GM12878 (cell line): ENCODE results near the gene SH3BP1. TPM values are rescaled to one million over a fixed set of nuclear protein-coding genes. Genes with fewer than 3 reads are reported as not detected.
A peak's percentile ranks its signal among the peaks of the same experiment; 100 is the strongest.

ENCODE experiments used
- BHLHE40 ChIP-seq, 2 experiments: fragments of 450-650 bp in 1 of 2; IDR thresholded peaks; 2 replicates each; pipeline ENCODE4 v1.6.1; 2011 to 2017; ENCODE audit warnings: low read depth in 2 of 2, borderline replicate concordance in 1 of 2, improper control_type of control experiment in 1 of 2, low read length in 1 of 2, mild to moderate bottlenecking in 1 of 2
- CBX3 ChIP-seq: fragments of 200-600 bp; sonication (generic); IDR thresholded peaks from 2 replicates; pipeline ENCODE4 v1.6.1; 2016; ENCODE audit warnings: low read depth, borderline replicate concordance
- EP300 ChIP-seq, 2 experiments: fragments of 150-350 bp in 1 of 2; IDR thresholded peaks; 2 replicates each; pipeline ENCODE4 v1.6.1; 2011 to 2012; ENCODE audit warnings: low read depth in 2 of 2, low read length in 2 of 2, borderline replicate concordance in 1 of 2, improper control_type of control experiment in 1 of 2, inconsistent platforms in 1 of 2; ENCODE audit not compliant: control insufficient read depth in 1 of 2
- ETV6 ChIP-seq, 2 experiments: fragments of 450-650 bp in 1 of 2; IDR thresholded peaks in 1 of 2; conservative IDR thresholded peaks in 1 of 2; 2 replicates each; pipeline ENCODE4 v1.6.1; 2014; ENCODE audit warnings: antibody characterized with exemption in 1 of 2, borderline replicate concordance in 1 of 2, low read depth in 1 of 2, mild to moderate bottlenecking in 1 of 2, moderate library complexity in 1 of 2
- EZH2 ChIP-seq: IDR thresholded peaks from 2 replicates; pipeline ENCODE4 v1.6.1; 2012; ENCODE audit warnings: low read depth, mild to moderate bottlenecking, control low read depth, inconsistent platforms, low read length, borderline replicate concordance; ENCODE audit not compliant: control insufficient read depth
- FOXM1 ChIP-seq: IDR thresholded peaks from 2 replicates; pipeline ENCODE4 v1.6.1; 2012; ENCODE audit warnings: low read depth, mild to moderate bottlenecking, inconsistent platforms, low read length, moderate library complexity
- IRF3 ChIP-seq: fragments of 450-650 bp; IDR thresholded peaks from 2 replicates; pipeline ENCODE4 v1.6.1; 2014; ENCODE audit warnings: mild to moderate bottlenecking
- MEF2B ChIP-seq: fragments of 450-650 bp; IDR thresholded peaks from 2 replicates; pipeline ENCODE4 v1.6.1; 2018; ENCODE audit warnings: mild to moderate bottlenecking, moderate library complexity; ENCODE audit not compliant: partially characterized antibody, poor library complexity, severe bottlenecking
- NFYA ChIP-seq: IDR thresholded peaks from 2 replicates; pipeline ENCODE4 v1.6.1; 2011; ENCODE audit warnings: low read depth, mild to moderate bottlenecking, low read length, improper control_type of control experiment, borderline replicate concordance
- NFYB ChIP-seq: IDR thresholded peaks from 2 replicates; pipeline ENCODE4 v1.6.1; 2011; ENCODE audit warnings: low read depth, mild to moderate bottlenecking, low read length, improper control_type of control experiment, moderate library complexity; ENCODE audit not compliant: insufficient read depth
- PKNOX1 ChIP-seq: fragments of 450-650 bp; IDR thresholded peaks from 2 replicates; pipeline ENCODE4 v1.6.1; 2016; ENCODE audit warnings: mild to moderate bottlenecking
- RAD21 ChIP-seq: IDR thresholded peaks from 2 replicates; pipeline ENCODE4 v1.6.1; 2011; ENCODE audit warnings: mild to moderate bottlenecking, low read depth, low read length, moderate library complexity; ENCODE audit not compliant: insufficient read depth
- RB1 ChIP-seq: fragments of 450-650 bp; formaldehyde crosslinking; IDR thresholded peaks from 2 replicates; pipeline ENCODE4 v1.6.1; 2017; ENCODE audit warnings: mild to moderate bottlenecking, borderline replicate concordance
- RUNX3 ChIP-seq: IDR thresholded peaks from 2 replicates; pipeline ENCODE4 v1.6.1; 2012; ENCODE audit warnings: low read length, inconsistent platforms
- SMAD1 ChIP-seq: fragments of 450-650 bp; IDR thresholded peaks from 2 replicates; pipeline ENCODE4 v1.6.1; 2018; ENCODE audit warnings: mild to moderate bottlenecking, low read depth; ENCODE audit not compliant: partially characterized antibody
- SMC3 ChIP-seq: IDR thresholded peaks from 2 replicates; pipeline ENCODE4 v1.6.1; 2011; ENCODE audit warnings: low read length, improper control_type of control experiment, borderline replicate concordance
- SPI1 ChIP-seq: IDR thresholded peaks from 2 replicates; pipeline ENCODE4 v1.6.1; 2011; ENCODE audit warnings: low read depth, mild to moderate bottlenecking, low read length, moderate library complexity, borderline replicate concordance; ENCODE audit not compliant: insufficient read depth
- STAT1 ChIP-seq: fragments of 450-650 bp; conservative IDR thresholded peaks from 2 replicates; pipeline ENCODE4 v1.6.1; 2014; ENCODE audit warnings: antibody characterized with exemption, mild to moderate bottlenecking
- TCF3 ChIP-seq: IDR thresholded peaks from 2 replicates; pipeline ENCODE4 v1.6.1; 2012; ENCODE audit warnings: low read depth, mild to moderate bottlenecking, low read length, borderline replicate concordance; ENCODE audit not compliant: insufficient read depth
- ZSCAN29 ChIP-seq: fragments of 450-650 bp; IDR thresholded peaks from 2 replicates; pipeline ENCODE4 v1.6.1; 2017; ENCODE audit warnings: mild to moderate bottlenecking, moderate library complexity
- polyA plus RNA-seq, 11 experiments: library from polyadenylated mRNA; depleted of rRNA in 4 of 11; unstranded in 6 of 11; stranded (reverse) in 5 of 11; fragments of >200 nt; fragmentation: Nextera tagmentation in 4 of 11; fragmentation: Illumina TruSeq in 1 of 11; extraction: Ambion mirVana in 4 of 11; extraction: Trizol in 1 of 11; gene quantifications; 1 replicate in 1 of 11; 2 replicates in 10 of 11; pipeline versions ENCODE4 v1.2.1 to v1.2.3, GENCODE V29; 2011 to 2016; ENCODE audit warnings: inconsistent platforms in 2 of 11, missing spikeins in 2 of 11, low read depth in 1 of 11
- total RNA-seq, 4 experiments: library from RNA; depleted of rRNA in 3 of 4; stranded (reverse); fragments of >200 nt in 3 of 4; fragmentation: Illumina TruSeq in 1 of 4; extraction: Trizol in 1 of 4; gene quantifications; 2 replicates each; pipeline versions ENCODE4 v1.2.1 to v1.2.3, GENCODE V29; 2013 to 2021
- TF ChIP-seq, protein P1 (sequence below): fragments of 450-650 bp; IDR thresholded peaks from 2 replicates; pipeline ENCODE4 v1.6.1; 2017; ENCODE audit warnings: low read depth, mild to moderate bottlenecking, moderate library complexity
- TF ChIP-seq, protein P2 (sequence below): IDR thresholded peaks from 2 replicates; pipeline ENCODE4 v1.6.1; 2011; ENCODE audit warnings: borderline replicate concordance, low read depth, mild to moderate bottlenecking, moderate library complexity, low read length; ENCODE audit not compliant: insufficient read depth, poor library complexity, severe bottlenecking

The SH3BP1 gene
- total and polyA plus RNA-seq, 10 of the 15 experiments (the other 5 are each of a cell fraction or from before 2014, with no cell fraction given): 0.29 to 70.5 (median 22.5) TPM

GRCh38 chr22:37623075-37624016 is 16.1 kb upstream of the SH3BP1 start (continued):
- TF ChIP-seq CBX3: no peak
- no peak for TF ChIP-seq ZSCAN29
- peak; percentile 60; the same call in 1 of the 2 replicates for TF ChIP-seq SMC3
- 0 out of 4 replicates have a peak, but pooled peaks have one; percentile 9 to 18 for TF ChIP-seq BHLHE40 (IDR thresholded peaks at IDR 0.05; ENCODE audit: borderline replicate concordance in 1 of 2, low read depth in 2 of 2, low read length in 1 of 2)
- TF ChIP-seq IRF3: no peak
- TF ChIP-seq EZH2: no peak
- TF ChIP-seq, protein P1, sequence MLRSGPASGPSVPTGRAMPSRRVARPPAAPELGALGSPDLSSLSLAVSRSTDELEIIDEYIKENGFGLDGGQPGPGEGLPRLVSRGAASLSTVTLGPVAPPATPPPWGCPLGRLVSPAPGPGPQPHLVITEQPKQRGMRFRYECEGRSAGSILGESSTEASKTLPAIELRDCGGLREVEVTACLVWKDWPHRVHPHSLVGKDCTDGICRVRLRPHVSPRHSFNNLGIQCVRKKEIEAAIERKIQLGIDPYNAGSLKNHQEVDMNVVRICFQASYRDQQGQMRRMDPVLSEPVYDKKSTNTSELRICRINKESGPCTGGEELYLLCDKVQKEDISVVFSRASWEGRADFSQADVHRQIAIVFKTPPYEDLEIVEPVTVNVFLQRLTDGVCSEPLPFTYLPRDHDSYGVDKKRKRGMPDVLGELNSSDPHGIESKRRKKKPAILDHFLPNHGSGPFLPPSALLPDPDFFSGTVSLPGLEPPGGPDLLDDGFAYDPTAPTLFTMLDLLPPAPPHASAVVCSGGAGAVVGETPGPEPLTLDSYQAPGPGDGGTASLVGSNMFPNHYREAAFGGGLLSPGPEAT: no peak
- no peak for TF ChIP-seq EP300 (IDR thresholded peaks at IDR 0.05; ENCODE audit: borderline replicate concordance in 1 of 2, control insufficient read depth in 1 of 2, low read depth in 2 of 2, low read length in 2 of 2)
- no peak for TF ChIP-seq TCF3
- TF ChIP-seq FOXM1: no peak
- peak; percentile 85 for TF ChIP-seq RAD21
- no peak for TF ChIP-seq RUNX3
- TF ChIP-seq NFYA: no peak
- no peak for TF ChIP-seq PKNOX1
- no peak for TF ChIP-seq SMAD1
- 0 out of 2 replicates have a peak, but pooled peaks have one; percentile 48 for TF ChIP-seq RB1
- no peak for TF ChIP-seq NFYB
- TF ChIP-seq MEF2B: no peak
- TF ChIP-seq SPI1: no peak
- no peak for TF ChIP-seq ETV6 (conservative IDR thresholded peaks at IDR 0.05 in 1 of 2, IDR thresholded peaks at IDR 0.05 in 1 of 2; ENCODE audit: borderline replicate concordance in 1 of 2, low read depth in 1 of 2)
- no peak for TF ChIP-seq STAT1
- TF ChIP-seq, protein P2, sequence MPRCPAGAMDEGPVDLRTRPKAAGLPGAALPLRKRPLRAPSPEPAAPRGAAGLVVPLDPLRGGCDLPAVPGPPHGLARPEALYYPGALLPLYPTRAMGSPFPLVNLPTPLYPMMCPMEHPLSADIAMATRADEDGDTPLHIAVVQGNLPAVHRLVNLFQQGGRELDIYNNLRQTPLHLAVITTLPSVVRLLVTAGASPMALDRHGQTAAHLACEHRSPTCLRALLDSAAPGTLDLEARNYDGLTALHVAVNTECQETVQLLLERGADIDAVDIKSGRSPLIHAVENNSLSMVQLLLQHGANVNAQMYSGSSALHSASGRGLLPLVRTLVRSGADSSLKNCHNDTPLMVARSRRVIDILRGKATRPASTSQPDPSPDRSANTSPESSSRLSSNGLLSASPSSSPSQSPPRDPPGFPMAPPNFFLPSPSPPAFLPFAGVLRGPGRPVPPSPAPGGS: no peak
